T-helper 2 cell treated with Interferon-gamma antibody and Interleukin-4, amounts not matched to agents 5 μg/mL and 100 μg/mL, for 36 hours (primary cell): ENCODE results near the gene KLF13.

Experiments used
- DNase-seq: peaks from one replicate; pipeline ENCODE4 v3.0.0; 2021; ENCODE audit warnings: low spot score
- H3K27ac Mint-ChIP-seq: one replicate; pipeline ENCODE4 v1.8.0; 2021; ENCODE audit warnings: mild to moderate bottlenecking, mixed read lengths
- H3K27me3 Mint-ChIP-seq: one replicate; pipeline ENCODE4 v1.8.0; 2021; ENCODE audit warnings: low read depth, mixed read lengths
- H3K36me3 Mint-ChIP-seq: one replicate; pipeline ENCODE4 v1.8.0; 2021; ENCODE audit warnings: low read depth, mixed read lengths
- H3K4me1 Mint-ChIP-seq: one replicate; pipeline ENCODE4 v1.8.0; 2021; ENCODE audit warnings: low read depth, mixed read lengths
- H3K4me3 Mint-ChIP-seq: one replicate; pipeline ENCODE4 v1.8.0; 2022; ENCODE audit warnings: mild to moderate bottlenecking, moderate library complexity, mixed read lengths
- H3K9me3 Mint-ChIP-seq: one replicate; pipeline ENCODE4 v1.8.0; 2021; ENCODE audit warnings: mixed read lengths

Gene KLF13

GRCh38 chr15:31304751-31305365 is 21.8 kb upstream of the KLF13 start:
- Mint-ChIP-seq H3K27me3 (no peaks in the 10 kb centered on the region), H3K36me3 (no peaks in the 10 kb centered on the region), H3K9me3 (no peaks in the 10 kb centered on the region), H3K4me3 (no peak overlapping the region), H3K27ac (peak overlapping the region; percentile 7), H3K4me1 (peaks cover 28% of the 10 kb centered on the region)
- DNase-seq = peak; percentile 3

- no peaks in the 10 kb centered on the region for H3K9me3 Mint-ChIP-seq
- H3K27me3 Mint-ChIP-seq = no peaks in the 10 kb centered on the region
- peaks cover 33% of the 10 kb centered on the region for H3K4me1 Mint-ChIP-seq
- no peak overlapping the region for H3K4me3 Mint-ChIP-seq
- peak; percentile 2 for DNase-seq
- H3K27ac Mint-ChIP-seq = no peak overlapping the region
- no peaks in the 10 kb centered on the region for H3K36me3 Mint-ChIP-seq
Measured at GRCh38 chr15:31305375-31305774, 21.3 kb upstream of the KLF13 start.

DNA sequence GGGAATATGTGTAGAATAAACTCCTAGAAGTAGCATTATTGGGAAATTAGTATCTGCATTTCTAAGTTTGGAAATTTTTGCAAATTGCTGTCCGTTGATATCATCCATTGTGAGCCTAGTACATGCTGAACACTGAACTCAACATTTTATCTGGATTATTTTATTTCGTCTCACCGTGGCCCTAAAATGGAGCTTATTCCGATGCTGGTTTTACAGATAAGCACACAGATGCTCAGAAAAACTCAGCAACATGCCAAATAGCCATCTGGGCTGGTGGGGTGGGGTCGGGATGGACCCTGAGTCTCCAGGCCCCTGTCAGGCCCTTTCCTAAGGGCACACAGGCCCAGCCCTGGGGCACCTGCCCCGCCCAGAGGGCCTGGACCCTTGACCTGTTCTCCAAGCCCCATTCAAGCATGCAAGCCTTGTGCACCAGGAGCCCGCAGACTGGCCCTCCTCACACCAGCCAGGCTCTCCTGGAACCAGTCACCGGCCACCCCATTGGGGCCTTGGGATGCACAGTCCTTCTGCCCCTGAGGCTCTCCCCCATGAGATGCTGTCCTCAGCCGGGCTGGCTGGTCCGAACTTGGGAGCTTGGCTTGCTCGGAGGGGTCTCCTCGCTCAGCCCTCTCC is 20.7 kb upstream of the KLF13 start:
- DNase-seq = peak; percentile 2

GRCh38 chr15:31306426-31307269 is 20.0 kb upstream of the KLF13 start:
- Mint-ChIP-seq H3K27ac (no peak overlapping the region), H3K27me3 (peaks cover 4% of the 10 kb centered on the region), H3K4me1 (peaks cover 34% of the 10 kb centered on the region), H3K9me3 (no peaks in the 10 kb centered on the region), H3K4me3 (no peak overlapping the region), H3K36me3 (no peaks in the 10 kb centered on the region)
- DNase-seq = peak; percentile 2

More for the DNA sequence above, 20.7 kb upstream of the KLF13 start:
- Mint-ChIP-seq H3K4me1 (peaks cover 34% of the 10 kb centered on the region), H3K27me3 (no peaks in the 10 kb centered on the region), H3K27ac (no peak overlapping the region), H3K9me3 (no peaks in the 10 kb centered on the region), H3K4me3 (no peak overlapping the region), H3K36me3 (no peaks in the 10 kb centered on the region)

DNA sequence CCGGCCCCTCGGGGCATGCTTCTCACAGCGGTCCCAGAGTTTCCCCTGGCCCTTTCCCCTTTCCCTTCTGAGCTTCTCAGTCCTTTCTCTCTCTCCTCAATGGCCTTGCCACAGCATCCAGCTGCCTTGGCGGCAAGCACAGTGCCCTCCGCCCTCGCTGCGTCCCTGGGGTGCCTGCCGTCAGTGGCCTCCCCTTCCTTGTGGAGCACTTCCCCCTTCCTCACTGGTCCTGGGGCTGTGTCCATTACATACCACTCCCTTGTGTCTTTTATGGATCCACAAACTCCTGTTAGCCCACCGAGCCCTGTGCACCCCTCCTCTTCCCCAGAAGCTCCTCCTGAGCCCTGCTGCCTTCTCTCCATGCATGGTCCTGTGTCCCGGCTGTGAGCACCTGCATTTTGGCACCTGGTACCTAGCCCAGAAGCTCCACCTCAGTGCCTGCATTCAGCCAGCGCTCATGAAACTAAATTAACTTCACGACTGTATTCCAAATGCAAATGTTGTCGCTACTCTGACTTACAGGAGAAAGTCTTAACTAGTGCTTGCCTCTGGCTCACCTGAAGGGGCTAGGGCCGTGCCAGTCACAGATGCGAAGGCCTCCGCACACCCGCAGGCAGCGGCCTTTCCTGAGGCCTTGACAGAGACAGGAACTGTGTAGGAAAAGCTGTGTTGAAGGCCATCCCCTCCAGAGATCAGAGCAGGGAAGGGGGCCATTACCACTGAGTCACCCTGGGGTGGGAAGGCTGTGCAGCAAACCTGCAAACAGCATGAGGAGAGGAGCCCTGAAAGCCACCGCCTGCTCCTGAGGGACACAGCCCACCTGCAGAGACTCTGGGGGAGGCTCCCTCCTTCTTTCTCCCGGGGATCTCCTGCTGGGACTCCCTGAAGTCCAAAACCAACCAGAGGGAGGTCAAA is 19.1 kb upstream of the KLF13 start:
- Mint-ChIP-seq H3K27me3 (peaks cover 4% of the 10 kb centered on the region), H3K36me3 (no peaks in the 10 kb centered on the region), H3K4me1 (peaks cover 36% of the 10 kb centered on the region), H3K9me3 (no peaks in the 10 kb centered on the region), H3K4me3 (no peak overlapping the region), H3K27ac (peak overlapping the region; percentile 29)
- peak; percentile 1 for DNase-seq

GRCh38 chr15:31308185-31308639 is 18.4 kb upstream of the KLF13 start:
- Mint-ChIP-seq H3K4me3 (no peak overlapping the region), H3K9me3 (peaks cover 3% of the 10 kb centered on the region), H3K27ac (no peak overlapping the region), H3K36me3 (no peaks in the 10 kb centered on the region), H3K4me1 (peaks cover 32% of the 10 kb centered on the region), H3K27me3 (peaks cover 4% of the 10 kb centered on the region)
- DNase-seq = no peak

GRCh38 chr15:31309893-31310606 is 16.6 kb upstream of the KLF13 start:
- H3K4me3 Mint-ChIP-seq = no peak overlapping the region
- H3K36me3 Mint-ChIP-seq = no peaks in the 10 kb centered on the region
- H3K4me1 Mint-ChIP-seq = peaks cover 25% of the 10 kb centered on the region
- DNase-seq = no peak
- peaks cover 5% of the 10 kb centered on the region for H3K9me3 Mint-ChIP-seq
- peaks cover 4% of the 10 kb centered on the region for H3K27me3 Mint-ChIP-seq
- H3K27ac Mint-ChIP-seq = no peak overlapping the region

DNA sequence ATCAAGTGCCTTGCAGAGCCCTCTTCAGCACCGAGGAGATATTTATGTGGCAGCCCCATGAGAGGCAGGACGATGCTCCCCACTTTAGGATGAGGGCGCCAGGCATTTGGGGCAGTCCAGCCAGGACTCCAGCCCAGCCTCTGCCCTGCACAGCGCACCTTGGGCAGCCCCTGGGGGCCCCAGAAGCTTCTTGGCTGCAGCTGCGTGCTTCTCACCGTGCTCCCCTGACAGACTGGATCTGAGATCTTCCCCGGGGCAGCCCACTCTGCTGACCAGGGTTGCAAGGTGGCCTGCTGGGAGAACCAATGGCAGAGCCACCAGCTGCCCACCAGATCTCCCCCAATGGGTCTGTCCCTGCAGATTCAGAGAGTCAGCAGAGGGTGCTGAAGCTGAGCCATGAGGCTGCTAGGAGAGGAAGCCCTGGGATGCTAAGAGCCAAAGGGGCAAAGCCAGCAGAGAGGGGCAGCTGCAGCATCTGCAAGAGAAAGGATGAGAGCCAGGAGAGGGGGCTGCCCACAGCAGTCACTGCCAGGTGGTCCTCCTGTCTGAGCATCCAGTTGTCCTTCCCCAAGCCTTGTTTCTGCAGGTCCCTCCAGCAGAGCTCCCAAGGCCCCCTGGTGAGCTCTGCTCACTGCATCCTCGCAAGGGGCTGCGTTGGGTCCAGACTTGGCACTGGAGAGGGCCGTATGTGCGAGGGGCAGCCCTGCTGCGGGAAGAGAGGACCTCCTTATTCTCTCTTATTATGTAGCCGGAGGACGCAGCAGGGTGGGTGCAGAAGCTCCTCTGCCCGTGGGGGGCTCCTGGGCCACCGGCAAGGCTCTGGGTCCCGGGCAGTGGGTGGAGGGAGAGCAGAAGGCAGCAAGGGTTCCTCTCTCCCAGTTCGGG is 14.7 kb upstream of the KLF13 start:
- Mint-ChIP-seq H3K36me3 (no peaks in the 10 kb centered on the region), H3K9me3 (peaks cover 5% of the 10 kb centered on the region), H3K27me3 (peaks cover 4% of the 10 kb centered on the region), H3K27ac (no peak overlapping the region), H3K4me1 (peaks cover 29% of the 10 kb centered on the region), H3K4me3 (no peak overlapping the region)
- no peak for DNase-seq

- DNase-seq = no peak
- H3K27me3 Mint-ChIP-seq = peaks cover 4% of the 10 kb centered on the region
- H3K4me3 Mint-ChIP-seq = no peak overlapping the region
- H3K4me1 Mint-ChIP-seq = peaks cover 35% of the 10 kb centered on the region
- no peaks in the 10 kb centered on the region for H3K36me3 Mint-ChIP-seq
- peaks cover 5% of the 10 kb centered on the region for H3K9me3 Mint-ChIP-seq
- no peak overlapping the region for H3K27ac Mint-ChIP-seq
Measured at GRCh38 chr15:31313223-31313622, 13.4 kb upstream of the KLF13 start.

DNA sequence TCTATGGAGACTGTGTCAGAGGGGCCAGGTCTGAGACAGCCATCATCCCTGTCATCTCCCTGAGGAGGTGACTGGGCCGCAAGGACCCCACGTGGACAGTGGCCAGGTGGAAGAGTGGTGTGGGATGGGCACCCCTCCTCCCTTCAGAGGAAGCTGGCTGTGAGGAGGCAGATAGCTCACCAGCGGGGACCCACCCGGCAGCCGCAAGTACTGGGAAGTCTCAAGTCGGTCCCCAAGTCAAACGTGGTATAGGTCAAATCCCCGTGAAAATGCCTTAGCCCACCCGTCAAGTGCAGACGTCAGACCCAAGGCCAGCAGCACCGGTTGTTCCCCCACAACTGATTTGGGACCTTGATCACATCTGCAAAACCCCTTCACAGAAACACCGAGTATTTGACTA is 12.3 kb upstream of the KLF13 start:
- no peak for DNase-seq
- peaks cover 4% of the 10 kb centered on the region for H3K27me3 Mint-ChIP-seq
- no peak overlapping the region for H3K27ac Mint-ChIP-seq
- peaks cover 5% of the 10 kb centered on the region for H3K9me3 Mint-ChIP-seq
- peaks cover 34% of the 10 kb centered on the region for H3K4me1 Mint-ChIP-seq
- H3K36me3 Mint-ChIP-seq = no peaks in the 10 kb centered on the region
- H3K4me3 Mint-ChIP-seq = no peak overlapping the region

DNA sequence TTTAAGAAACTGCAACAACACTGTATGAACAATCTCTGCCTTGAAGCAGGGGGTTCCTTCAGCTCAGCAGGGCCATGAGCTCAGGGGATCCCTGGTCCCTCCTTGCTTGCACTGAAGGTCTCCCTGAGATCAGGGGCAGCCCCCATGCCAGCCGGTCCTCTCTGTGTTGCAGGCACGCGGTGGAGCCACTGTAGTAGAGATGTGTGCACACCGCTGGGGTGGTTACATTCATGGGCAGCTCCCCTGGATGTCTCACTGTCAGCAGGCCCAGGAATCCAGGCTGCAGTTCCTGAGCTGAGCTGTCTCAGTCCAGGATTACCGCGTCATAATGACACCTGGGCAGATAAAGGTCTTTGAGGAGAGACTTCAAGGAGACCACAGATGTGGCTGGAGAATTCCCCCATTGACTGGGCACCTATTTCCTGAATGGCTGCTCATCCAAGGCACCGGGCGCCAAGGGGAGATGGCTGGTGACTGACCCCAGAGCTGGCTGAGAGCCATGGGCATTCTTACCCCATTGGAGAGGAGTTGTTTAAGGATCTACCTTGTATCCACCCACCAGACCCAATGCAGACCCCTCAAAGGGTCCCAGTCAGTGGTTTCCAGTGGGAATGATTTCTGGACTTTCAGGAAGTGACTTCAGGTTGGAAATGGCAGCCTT is 10.4 kb upstream of the KLF13 start:
- Mint-ChIP-seq H3K9me3 (peaks cover 8% of the 10 kb centered on the region), H3K4me3 (no peak overlapping the region), H3K4me1 (peaks cover 32% of the 10 kb centered on the region), H3K27me3 (peaks cover 3% of the 10 kb centered on the region), H3K27ac (no peak overlapping the region), H3K36me3 (peaks cover 2% of the 10 kb centered on the region)
- DNase-seq = no peak

DNA sequence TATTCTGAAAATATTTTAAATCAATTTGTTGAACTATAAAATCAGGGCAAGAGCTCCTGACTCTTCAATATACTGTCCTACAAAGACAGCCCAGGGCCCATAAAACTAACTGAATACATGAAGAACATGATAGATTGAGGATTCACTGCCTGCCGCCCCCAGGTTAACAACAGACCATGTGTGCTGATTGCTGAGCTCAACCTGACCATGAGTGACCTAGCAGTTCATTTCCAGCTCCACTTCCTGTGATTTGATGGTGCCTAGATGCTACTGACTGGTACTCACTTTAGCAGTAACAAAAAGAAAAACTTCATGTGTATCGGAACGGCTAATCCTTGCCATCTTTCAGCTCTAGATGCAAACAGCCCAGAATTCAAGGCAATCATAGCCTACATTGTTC is 9.6 kb upstream of the KLF13 start:
- peaks cover 14% of the 10 kb centered on the region for H3K9me3 Mint-ChIP-seq
- no peak overlapping the region for H3K4me3 Mint-ChIP-seq
- H3K36me3 Mint-ChIP-seq = peaks cover 5% of the 10 kb centered on the region
- no peak for DNase-seq
- H3K27ac Mint-ChIP-seq = no peak overlapping the region
- no peaks in the 10 kb centered on the region for H3K27me3 Mint-ChIP-seq
- peaks cover 32% of the 10 kb centered on the region for H3K4me1 Mint-ChIP-seq
